Fibroblast of lung (primary cell): Measurements from ENCODE around the gene TRAPPC3L. TPM values are rescaled to one million over a fixed set of nuclear protein-coding genes. Genes with fewer than 3 reads are reported as not detected.

Experiments
- DNase-seq, 2 donors: peaks; one replicate each; pipeline versions ENCODE4 v3.0.0 to v3.0.0-alpha.2; 2010; ENCODE audit warnings: low read depth in 2 of 2
- H2AFZ ChIP-seq: 2 replicates; pipeline ENCODE4 v1.5.1; 2012; ENCODE audit warnings: low read length, control low read depth, inconsistent platforms
- H3K27ac ChIP-seq: 2 replicates; pipeline ENCODE4 v1.5.1; 2011; ENCODE audit warnings: low read length, control low read depth; ENCODE audit not compliant: insufficient read depth
- H3K27me3 ChIP-seq: 2 replicates; pipeline ENCODE4 v1.5.1; 2011; ENCODE audit warnings: mild to moderate bottlenecking, low read length; ENCODE audit not compliant: control insufficient read depth, insufficient read depth
- H3K36me3 ChIP-seq: 2 replicates; pipeline ENCODE4 v1.5.1; 2011; ENCODE audit warnings: low read length; ENCODE audit not compliant: control insufficient read depth, insufficient read depth
- H3K4me1 ChIP-seq: 2 replicates; pipeline ENCODE4 v1.5.1; 2011; ENCODE audit warnings: low read length; ENCODE audit not compliant: control insufficient read depth, insufficient read depth; ENCODE audit errors: extremely low read depth
- H3K4me2 ChIP-seq: 2 replicates; pipeline ENCODE4 v1.5.1; 2011; ENCODE audit warnings: low read length, control low read depth; ENCODE audit not compliant: insufficient read depth; ENCODE audit errors: extremely low read depth
- H3K4me3 ChIP-seq, 4 experiments: fragments of 200-600 bp in 1 of 4; sonication (generic) in 1 of 4; replicated peaks in 1 of 4; 2 replicates each; pipeline ENCODE4 v1.5.1; 2011 to 2016; ENCODE audit warnings: low read length in 4 of 4, low read depth in 3 of 4, mild to moderate bottlenecking in 3 of 4, control low read depth in 2 of 4, inconsistent platforms in 1 of 4, mixed read lengths in 1 of 4; ENCODE audit not compliant: insufficient read depth in 1 of 4; ENCODE audit errors: control extremely low read depth in 1 of 4
- H3K79me2 ChIP-seq: 2 replicates; pipeline ENCODE4 v1.5.1; 2012; ENCODE audit warnings: mild to moderate bottlenecking, low read length, inconsistent platforms; ENCODE audit not compliant: control insufficient read depth, insufficient read depth
- H3K9ac ChIP-seq: 2 replicates; pipeline ENCODE4 v1.5.1; 2011; ENCODE audit warnings: mild to moderate bottlenecking, low read length, control low read depth; ENCODE audit not compliant: insufficient read depth
- H3K9me3 ChIP-seq: 2 replicates; pipeline ENCODE4 v1.5.1; 2012; ENCODE audit warnings: low read depth, low read length; ENCODE audit not compliant: control insufficient read depth, insufficient read depth
- H4K20me1 ChIP-seq: 2 replicates; pipeline ENCODE4 v1.5.1; 2011; ENCODE audit warnings: low read length; ENCODE audit not compliant: control insufficient read depth, insufficient read depth; ENCODE audit errors: extremely low read depth
- EZH2 ChIP-seq: IDR thresholded peaks from 2 replicates; pipeline ENCODE4 v1.5.1; 2012; ENCODE audit warnings: low read length, control low read depth, mild to moderate bottlenecking; ENCODE audit errors: missing control alignments
- polyA plus RNA-seq, 2 donors: library from polyadenylated mRNA; depleted of rRNA in 1 of 2; stranded (reverse) in 1 of 2; unstranded in 1 of 2; fragments of >200 nt; gene quantifications; 2 replicates each; pipeline ENCODE4 v1.2.1, GENCODE V29; 2011 to 2012; ENCODE audit warnings: missing spikeins in 1 of 2
- total RNA-seq: library from RNA; depleted of rRNA; stranded (reverse); fragments of >200 nt; gene quantifications from 2 replicates; pipeline ENCODE4 v1.2.1, GENCODE V29; 2014
- TF ChIP-seq, protein P1 (sequence below), 2 donors: IDR thresholded peaks in 1 of 2; conservative IDR thresholded peaks in 1 of 2; 1 replicate in 1 of 2; 2 replicates in 1 of 2; pipeline ENCODE4 v1.5.1; 2011 to 2012; ENCODE audit warnings: low read length in 2 of 2, control low read depth in 1 of 2, inconsistent platforms in 1 of 2, low read depth in 1 of 2, mild to moderate bottlenecking in 1 of 2

TRAPPC3L gene
- total and polyA plus RNA-seq, 2 donors (not counting 1 experiment from before 2014, with no cell fraction given), result under 0.01 to 0.05 TPM

DNA sequence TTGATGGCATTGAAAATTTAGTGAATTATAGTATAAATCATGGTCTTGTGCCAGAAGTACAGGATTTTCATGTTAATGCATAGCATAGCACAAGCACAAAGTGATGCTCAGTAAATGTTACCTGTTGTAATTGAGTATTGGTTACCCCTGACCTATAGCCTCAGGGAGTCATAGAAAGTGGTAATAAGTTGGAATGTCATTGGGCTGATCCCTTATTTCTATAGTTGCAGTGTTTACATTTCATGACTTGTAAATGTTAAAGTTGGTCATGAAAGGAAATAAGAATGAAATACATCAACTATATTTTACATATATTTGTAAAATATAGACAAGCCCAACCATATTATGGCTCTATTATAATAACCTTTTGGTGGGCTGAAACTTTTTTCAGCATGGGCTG lies 32.9 kb upstream of the TRAPPC3L start:
- Histone ChIP-seq H3K4me1 (no peaks in the 10 kb centered on the region), H3K27ac (no peak overlapping the region), H2AFZ (no peak overlapping the region), H3K9me3 (no peaks in the 10 kb centered on the region), H3K36me3 (no peaks in the 10 kb centered on the region), H3K4me2 (no peak overlapping the region), H4K20me1 (no peaks in the 10 kb centered on the region), H3K9ac (no peak overlapping the region), H3K79me2 (peaks cover 46% of the 10 kb centered on the region), H3K27me3 (no peaks in the 10 kb centered on the region), H3K4me3 (no peak overlapping the region)
- TF ChIP-seq EZH2, result no peak
- TF ChIP-seq, protein P1, sequence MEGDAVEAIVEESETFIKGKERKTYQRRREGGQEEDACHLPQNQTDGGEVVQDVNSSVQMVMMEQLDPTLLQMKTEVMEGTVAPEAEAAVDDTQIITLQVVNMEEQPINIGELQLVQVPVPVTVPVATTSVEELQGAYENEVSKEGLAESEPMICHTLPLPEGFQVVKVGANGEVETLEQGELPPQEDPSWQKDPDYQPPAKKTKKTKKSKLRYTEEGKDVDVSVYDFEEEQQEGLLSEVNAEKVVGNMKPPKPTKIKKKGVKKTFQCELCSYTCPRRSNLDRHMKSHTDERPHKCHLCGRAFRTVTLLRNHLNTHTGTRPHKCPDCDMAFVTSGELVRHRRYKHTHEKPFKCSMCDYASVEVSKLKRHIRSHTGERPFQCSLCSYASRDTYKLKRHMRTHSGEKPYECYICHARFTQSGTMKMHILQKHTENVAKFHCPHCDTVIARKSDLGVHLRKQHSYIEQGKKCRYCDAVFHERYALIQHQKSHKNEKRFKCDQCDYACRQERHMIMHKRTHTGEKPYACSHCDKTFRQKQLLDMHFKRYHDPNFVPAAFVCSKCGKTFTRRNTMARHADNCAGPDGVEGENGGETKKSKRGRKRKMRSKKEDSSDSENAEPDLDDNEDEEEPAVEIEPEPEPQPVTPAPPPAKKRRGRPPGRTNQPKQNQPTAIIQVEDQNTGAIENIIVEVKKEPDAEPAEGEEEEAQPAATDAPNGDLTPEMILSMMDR (conservative IDR thresholded peaks at IDR 0.05 in 1 of 2, IDR thresholded peaks at IDR 0.05 in 1 of 2; ENCODE audit: low read depth in 1 of 2, low read length in 2 of 2), result no peak
- no peak for DNase-seq

DNA sequence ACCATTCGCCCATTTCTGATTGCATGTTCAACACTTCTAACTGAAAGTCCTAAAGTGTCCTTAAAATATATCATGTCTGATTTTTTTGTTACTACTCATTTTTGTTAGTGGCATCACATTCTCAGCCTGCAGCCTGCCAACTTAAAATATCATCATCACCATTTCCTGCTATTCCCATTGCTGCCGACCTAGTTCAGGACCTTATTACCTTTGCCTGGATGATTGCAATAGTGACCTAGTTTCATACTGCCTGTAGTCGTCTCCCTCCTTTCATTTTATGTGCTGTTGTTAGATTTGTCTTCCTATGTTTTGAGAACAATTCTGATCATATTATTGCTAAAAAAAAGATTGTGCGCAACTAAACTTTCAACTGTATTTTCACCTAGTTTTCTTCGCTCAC lies 32.0 kb upstream of the TRAPPC3L start:
- H3K27ac ChIP-seq, result no peak overlapping the region
- TF ChIP-seq EZH2, result no peak
- TF ChIP-seq, protein P1 (conservative IDR thresholded peaks at IDR 0.05 in 1 of 2, IDR thresholded peaks at IDR 0.05 in 1 of 2; ENCODE audit: low read depth in 1 of 2, low read length in 2 of 2), result no peak
- no peaks in the 10 kb centered on the region for H3K27me3 ChIP-seq
- no peaks in the 10 kb centered on the region for H4K20me1 ChIP-seq
- H3K4me3 ChIP-seq, result no peak overlapping the region
- peaks cover 55% of the 10 kb centered on the region for H3K79me2 ChIP-seq
- no peaks in the 10 kb centered on the region for H3K36me3 ChIP-seq
- no peak overlapping the region for H2AFZ ChIP-seq
- no peaks in the 10 kb centered on the region for H3K4me1 ChIP-seq
- no peak overlapping the region for H3K9ac ChIP-seq
- H3K9me3 ChIP-seq, result no peaks in the 10 kb centered on the region
- no peak for DNase-seq
- H3K4me2 ChIP-seq, result no peak overlapping the region

DNA sequence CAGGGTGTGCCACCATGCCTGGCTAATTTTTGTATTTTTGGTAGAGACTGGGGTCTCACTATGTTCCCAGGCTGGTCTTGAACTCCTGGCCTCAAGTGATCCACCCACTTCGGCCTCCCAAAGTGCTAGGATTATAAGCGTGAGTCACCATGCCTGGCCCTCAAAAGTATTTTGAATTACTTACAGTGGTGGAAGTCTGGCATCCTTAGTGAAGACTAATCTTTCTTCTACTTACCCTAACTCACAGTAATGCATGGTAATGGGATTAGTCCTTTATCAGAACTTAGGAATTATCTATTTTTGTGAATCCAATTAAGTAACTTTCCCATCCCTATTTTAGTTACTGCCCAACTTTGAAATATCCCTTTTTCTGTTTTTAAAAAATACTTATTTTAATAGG lies 29.7 kb upstream of the TRAPPC3L start:
- no peaks in the 10 kb centered on the region for H3K4me1 ChIP-seq

More for the DNA sequence above, 29.7 kb upstream of the TRAPPC3L start:
- H3K4me2 ChIP-seq, result no peak overlapping the region
- H3K4me3 ChIP-seq, result no peak overlapping the region
- H2AFZ ChIP-seq, result no peak overlapping the region
- no peak for DNase-seq
- no peak overlapping the region for H3K27ac ChIP-seq
- TF ChIP-seq, protein P1 (conservative IDR thresholded peaks at IDR 0.05 in 1 of 2, IDR thresholded peaks at IDR 0.05 in 1 of 2; ENCODE audit: low read depth in 1 of 2, low read length in 2 of 2), result no peak
- H3K27me3 ChIP-seq, result no peaks in the 10 kb centered on the region
- H3K36me3 ChIP-seq, result no peaks in the 10 kb centered on the region
- H4K20me1 ChIP-seq, result no peaks in the 10 kb centered on the region
- no peaks in the 10 kb centered on the region for H3K9me3 ChIP-seq
- H3K9ac ChIP-seq, result no peak overlapping the region
- peaks cover 70% of the 10 kb centered on the region for H3K79me2 ChIP-seq
